Activated CD8-positive, alpha-beta T cell treated with anti-CD3 and anti-CD28 coated beads for 36 hours (primary cell): ENCODE results near the gene TMEM196. TPM values are rescaled to one million over a fixed set of nuclear protein-coding genes. Genes with fewer than 3 reads are reported as not detected.

Experiments used
- ATAC-seq: fragments of 200-7000 bp; cut with Tn5 transposase; one replicate; pipeline ENCODE4 v1.10.0; 2021; ENCODE audit warnings: mild to moderate bottlenecking, moderate library complexity
- CTCF ChIA-PET: fragments of 350-600 bp; sonication (Branson Sonifier 250); formaldehyde crosslinking; loops from one replicate; lab custom pipeline; 2021; ENCODE audit warnings: antibody characterized with exemption; lab: Charles Lee
- POLR2A ChIA-PET: fragments of 350-600 bp; sonication (Branson Sonifier 250); formaldehyde crosslinking; loops from one replicate; lab custom pipeline; 2021; ENCODE audit warnings: antibody characterized with exemption; lab: Charles Lee
- DNase-seq: peaks from one replicate; pipeline ENCODE4 v3.0.0-alpha.2; 2020
- H3K27ac Mint-ChIP-seq: one replicate; pipeline ENCODE4 v1.8.0; 2021; ENCODE audit warnings: mild to moderate bottlenecking, mixed read lengths
- H3K27me3 Mint-ChIP-seq: one replicate; pipeline ENCODE4 v1.8.0; 2021; ENCODE audit warnings: mixed read lengths
- H3K36me3 Mint-ChIP-seq: one replicate; pipeline ENCODE4 v1.8.0; 2021; ENCODE audit warnings: low read depth, mixed read lengths
- H3K4me1 Mint-ChIP-seq: one replicate; pipeline ENCODE4 v1.8.0; 2021; ENCODE audit warnings: low read depth, mixed read lengths
- H3K4me3 Mint-ChIP-seq: one replicate; pipeline ENCODE4 v1.8.0; 2021; ENCODE audit warnings: mild to moderate bottlenecking, moderate library complexity, mixed read lengths
- H3K9me3 Mint-ChIP-seq: one replicate; pipeline ENCODE4 v1.8.0; 2021; ENCODE audit warnings: mixed read lengths
- intact Hi-C: fragments of 100-400 bp; cut with micrococcal nuclease; formaldehyde crosslinking; loops from one replicate; pipeline ENCODE4 v1.10.0; 2022
- total RNA-seq, 2 experiments: library from RNA; stranded (reverse); gene quantifications; one replicate each; pipeline ENCODE4 v1.2.3, GENCODE V29; 2021
- TF ChIP-seq, protein P1 (sequence below): fragments of 200-600 bp; IDR thresholded peaks from one replicate; pipeline ENCODE4 v1.8.0; 2022; ENCODE audit warnings: antibody characterized with exemption, mild to moderate bottlenecking

Gene TMEM196
- not detected for total RNA-seq

DNA sequence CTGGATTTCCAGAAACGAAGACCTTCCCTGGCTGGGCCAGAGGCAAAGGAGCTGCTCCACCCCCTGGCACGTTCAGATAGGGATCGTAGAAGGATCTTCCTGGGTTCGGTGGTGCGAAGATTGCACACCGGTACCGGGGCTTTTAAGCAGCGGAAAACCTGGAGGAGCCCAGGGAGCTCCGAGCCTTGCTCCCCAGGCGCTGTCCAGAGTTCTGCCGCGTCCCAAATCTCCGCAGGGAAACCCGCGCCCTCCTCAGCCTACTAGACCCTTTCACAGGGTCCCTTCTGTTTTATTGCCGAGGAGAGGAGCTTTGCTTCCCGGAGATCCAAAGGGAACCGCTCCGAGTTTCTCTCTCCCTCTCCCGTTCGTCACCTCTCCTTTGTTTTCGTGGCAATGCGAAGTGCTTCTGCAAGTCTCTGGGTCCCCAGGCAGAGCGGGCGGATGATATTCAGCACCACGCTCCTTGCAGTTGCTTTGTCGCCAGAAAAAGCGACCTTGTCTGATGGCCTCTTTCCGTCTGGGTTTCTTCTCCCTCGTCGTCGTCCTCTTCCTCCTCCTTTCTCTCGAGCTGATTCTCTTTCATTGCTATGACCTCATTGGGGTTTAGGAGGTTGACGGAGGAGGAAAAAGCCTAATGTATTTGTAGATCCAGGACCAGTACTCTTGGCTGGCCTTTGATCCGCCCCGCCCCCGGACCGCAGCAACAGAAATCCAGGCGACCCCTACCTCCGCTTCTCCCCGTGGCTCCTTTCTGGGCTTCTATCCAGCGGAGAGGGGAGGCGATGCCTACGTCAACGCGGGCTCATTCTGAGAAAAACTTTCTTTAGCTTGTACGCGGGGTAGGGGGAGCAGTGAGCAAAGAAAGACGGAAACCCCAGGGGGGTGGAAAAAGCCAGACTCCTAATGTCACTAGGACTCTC, at the start of gene TMEM196:
TMEM196 (minus strand) TSS at position 777 of the 920 bp plus-strand sequence. CDS start 921 bp downstream, outside the sequence.
- no peaks in the 10 kb centered on the region for H3K36me3 Mint-ChIP-seq
- no peak for ATAC-seq
- TF ChIP-seq, protein P1, sequence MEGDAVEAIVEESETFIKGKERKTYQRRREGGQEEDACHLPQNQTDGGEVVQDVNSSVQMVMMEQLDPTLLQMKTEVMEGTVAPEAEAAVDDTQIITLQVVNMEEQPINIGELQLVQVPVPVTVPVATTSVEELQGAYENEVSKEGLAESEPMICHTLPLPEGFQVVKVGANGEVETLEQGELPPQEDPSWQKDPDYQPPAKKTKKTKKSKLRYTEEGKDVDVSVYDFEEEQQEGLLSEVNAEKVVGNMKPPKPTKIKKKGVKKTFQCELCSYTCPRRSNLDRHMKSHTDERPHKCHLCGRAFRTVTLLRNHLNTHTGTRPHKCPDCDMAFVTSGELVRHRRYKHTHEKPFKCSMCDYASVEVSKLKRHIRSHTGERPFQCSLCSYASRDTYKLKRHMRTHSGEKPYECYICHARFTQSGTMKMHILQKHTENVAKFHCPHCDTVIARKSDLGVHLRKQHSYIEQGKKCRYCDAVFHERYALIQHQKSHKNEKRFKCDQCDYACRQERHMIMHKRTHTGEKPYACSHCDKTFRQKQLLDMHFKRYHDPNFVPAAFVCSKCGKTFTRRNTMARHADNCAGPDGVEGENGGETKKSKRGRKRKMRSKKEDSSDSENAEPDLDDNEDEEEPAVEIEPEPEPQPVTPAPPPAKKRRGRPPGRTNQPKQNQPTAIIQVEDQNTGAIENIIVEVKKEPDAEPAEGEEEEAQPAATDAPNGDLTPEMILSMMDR, result no peak
- H3K27me3 Mint-ChIP-seq, result peaks cover 40% of the 10 kb centered on the region
- no peak within 1 kb of the TSS for H3K27ac Mint-ChIP-seq
- intact Hi-C loops, result no loop called here
- H3K4me3 Mint-ChIP-seq, result no peak within 1 kb of the TSS
- ChIA-PET POLR2A (no interaction called here), CTCF (no interaction called here)
- peaks cover 12% of the 10 kb centered on the region for H3K4me1 Mint-ChIP-seq
- DNase-seq, result peak; percentile 1
- H3K9me3 Mint-ChIP-seq, result no peaks in the 10 kb centered on the region

DNA sequence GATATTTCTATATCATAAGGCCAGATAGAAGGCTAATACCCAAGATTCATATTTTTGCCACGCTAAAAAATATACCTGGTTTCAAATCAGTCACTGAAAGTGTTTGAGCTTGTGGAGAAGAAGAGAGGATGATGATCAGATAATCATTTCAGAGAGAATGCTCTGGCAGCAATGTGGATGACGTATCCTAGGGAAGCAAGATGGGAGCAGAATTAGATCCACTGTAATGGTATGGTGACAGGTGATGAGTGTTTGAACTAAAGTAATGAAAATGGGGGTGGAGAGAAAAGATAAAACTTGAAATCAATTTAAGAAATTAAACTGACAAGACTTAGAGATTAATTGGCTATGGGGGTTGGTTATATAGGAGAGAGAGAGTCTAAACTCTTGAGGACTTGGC, 42.7 kb upstream of the TMEM196 start:
- Mint-ChIP-seq H3K36me3 (no peaks in the 10 kb centered on the region), H3K4me1 (no peaks in the 10 kb centered on the region), H3K9me3 (no peaks in the 10 kb centered on the region), H3K27me3 (no peaks in the 10 kb centered on the region), H3K4me3 (no peak overlapping the region), H3K27ac (no peak overlapping the region)
- DNase-seq (no peak), ATAC-seq (no peak)
- intact Hi-C loops, result no loop called here
- TF ChIP-seq, protein P1, result no peak
- CTCF ChIA-PET, result no interaction called here
- POLR2A ChIA-PET, result no interaction called here

DNA sequence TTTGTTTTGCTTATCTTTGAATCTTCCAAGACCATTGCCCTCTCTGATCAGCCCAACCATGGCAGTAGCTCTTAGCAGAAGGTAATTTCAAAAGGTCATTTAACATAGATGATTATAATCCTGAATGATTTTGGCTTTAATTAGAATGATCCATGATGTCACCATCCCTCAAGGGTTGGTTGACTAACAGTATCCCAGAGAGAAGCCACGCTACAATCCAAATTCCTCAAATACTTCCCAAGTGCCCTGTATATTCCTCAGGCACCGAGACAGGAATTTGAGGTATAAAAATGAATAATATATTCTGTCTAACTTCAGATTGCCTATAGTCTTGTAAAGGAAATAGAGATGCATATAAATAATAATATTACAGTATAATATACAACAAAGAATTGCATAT, 42.1 kb upstream of the TMEM196 start:
- no peak overlapping the region for H3K27ac Mint-ChIP-seq
- no peaks in the 10 kb centered on the region for H3K27me3 Mint-ChIP-seq
- H3K9me3 Mint-ChIP-seq, result no peaks in the 10 kb centered on the region
- POLR2A ChIA-PET, result no interaction called here
- H3K4me3 Mint-ChIP-seq, result no peak overlapping the region
- TF ChIP-seq, protein P1, result no peak
- H3K4me1 Mint-ChIP-seq, result no peaks in the 10 kb centered on the region
- DNase-seq (no peak), ATAC-seq (no peak)
- H3K36me3 Mint-ChIP-seq, result no peaks in the 10 kb centered on the region
- CTCF ChIA-PET, result no interaction called here
- intact Hi-C loops, result no loop called here

DNA sequence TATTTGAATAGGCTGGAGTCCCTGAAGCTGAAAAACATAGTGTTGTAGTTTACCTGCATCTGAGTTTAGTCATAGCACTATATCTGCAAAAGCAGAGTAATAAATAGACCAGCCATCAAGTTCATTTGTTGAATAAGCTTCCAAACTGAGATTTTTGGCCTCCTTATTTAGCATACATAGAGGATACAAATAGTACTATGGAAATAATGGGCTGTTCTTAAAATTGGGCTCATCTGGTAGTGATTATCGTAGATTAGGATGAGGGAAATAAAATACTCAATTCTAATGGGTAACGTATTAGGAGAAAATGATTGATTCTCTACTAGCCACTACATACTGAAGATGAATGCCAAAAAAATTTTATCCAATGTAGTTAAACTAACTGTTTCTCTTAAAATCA, 41.4 kb upstream of the TMEM196 start:
- no peaks in the 10 kb centered on the region for H3K27me3 Mint-ChIP-seq
- no peaks in the 10 kb centered on the region for H3K36me3 Mint-ChIP-seq
- H3K4me3 Mint-ChIP-seq, result no peak overlapping the region
- H3K9me3 Mint-ChIP-seq, result no peaks in the 10 kb centered on the region
- no peak for ATAC-seq
- no peak overlapping the region for H3K27ac Mint-ChIP-seq
- TF ChIP-seq, protein P1, result no peak
- no peak for DNase-seq
- ChIA-PET CTCF (no interaction called here), POLR2A (no interaction called here)
- intact Hi-C loops, result no loop called here
- no peaks in the 10 kb centered on the region for H3K4me1 Mint-ChIP-seq

DNA sequence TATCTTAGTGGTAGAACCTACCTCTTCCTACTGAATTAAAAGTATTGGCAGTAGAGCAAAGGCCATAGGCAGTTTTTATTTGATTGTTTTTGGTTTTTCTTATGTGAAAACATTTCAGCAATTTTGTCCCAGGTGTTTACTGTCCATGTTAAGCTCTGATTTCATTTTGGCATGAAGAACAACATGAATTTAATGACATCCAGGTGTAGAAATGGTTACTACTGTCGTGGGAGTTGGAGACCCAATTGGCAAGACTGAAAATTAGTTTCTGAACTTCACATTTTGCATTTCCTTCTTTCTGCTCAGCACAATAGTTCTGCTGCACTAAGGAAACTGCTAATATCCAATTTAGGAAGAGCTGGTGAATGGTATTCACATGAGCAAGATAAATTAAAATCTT, 38.0 kb upstream of the TMEM196 start:
- DNase-seq (no peak), ATAC-seq (no peak)
- H3K36me3 Mint-ChIP-seq, result no peaks in the 10 kb centered on the region
- H3K27me3 Mint-ChIP-seq, result no peaks in the 10 kb centered on the region
- intact Hi-C loops, result no loop called here
- no peaks in the 10 kb centered on the region for H3K4me1 Mint-ChIP-seq
- H3K27ac Mint-ChIP-seq, result no peak overlapping the region
- POLR2A ChIA-PET, result no interaction called here
- H3K9me3 Mint-ChIP-seq, result no peaks in the 10 kb centered on the region
- H3K4me3 Mint-ChIP-seq, result no peak overlapping the region
- CTCF ChIA-PET, result no interaction called here
- TF ChIP-seq, protein P1, result no peak
